ENCODE results near the gene EIF2B4. TPM values are rescaled to one million over a fixed set of nuclear protein-coding genes. Genes with fewer than 3 reads are reported as not detected.
"Not testable (repeated sequence)": the region's sequence is repeated elsewhere in the genome, so short reads cannot be mapped to it uniquely, and the experiment has no call there.

The EIF2B4 gene
- total RNA-seq, 1 experiment from 2014 or later = 31.2 TPM

- DNase-seq (ENCODE audit: extremely low read depth, low read depth) = no peak
Measured at GRCh38 chr2:27378096-27378808, 8.1 kb upstream of the EIF2B4 start.

GRCh38 chr2:27377618-27378095, 7.5 kb upstream of the EIF2B4 start:
- no peak for DNase-seq (ENCODE audit: extremely low read depth, low read depth)

- DNase-seq (ENCODE audit: extremely low read depth, low read depth) = no peak
Measured at GRCh38 chr2:27376866-27377617, 6.9 kb upstream of the EIF2B4 start.

- DNase-seq (ENCODE audit: extremely low read depth, low read depth) = no peak
Measured at GRCh38 chr2:27376151-27376865, 6.2 kb upstream of the EIF2B4 start.

GRCh38 chr2:27375513-27376099, 5.5 kb upstream of the EIF2B4 start:
- DNase-seq (ENCODE audit: extremely low read depth, low read depth) = no peak

GRCh38 chr2:27373567-27373966, 3.4 kb upstream of the EIF2B4 start:
- DNase-seq (ENCODE audit: extremely low read depth, low read depth) = no peak

- DNase-seq (ENCODE audit: extremely low read depth, low read depth) = no peak
Measured at GRCh38 chr2:27372937-27373336, 2.8 kb upstream of the EIF2B4 start.

- no peak for DNase-seq (ENCODE audit: extremely low read depth, low read depth)
Measured at GRCh38 chr2:27370816-27371620, 880 bp upstream of the EIF2B4 start.

- DNase-seq (ENCODE audit: extremely low read depth, low read depth) = peak; percentile 28
Measured at GRCh38 chr2:27369471-27370025, 590 bp downstream of the EIF2B4 start.

GRCh38 chr2:27363933-27364332, 6.2 kb downstream of the EIF2B4 start:
- no peak for DNase-seq (ENCODE audit: extremely low read depth, low read depth)

- DNase-seq (ENCODE audit: extremely low read depth, low read depth) = no peak
Measured at GRCh38 chr2:27362678-27363420, 7.3 kb downstream of the EIF2B4 start.

GRCh38 chr2:27356382-27357181, 13.6 kb downstream of the EIF2B4 start, which contains the start of gene GTF3C2:
Gene GTF3C2, minus strand, starts transcription at chr2:27356764. Its CDS starts 13,210 bp downstream, at chr2:27343554.
- DNase-seq (ENCODE audit: extremely low read depth, low read depth) = peak; percentile 97

- peak; percentile 26 for DNase-seq (ENCODE audit: extremely low read depth, low read depth)
Measured at GRCh38 chr2:27356056-27356381, 14.1 kb downstream of the EIF2B4 start.

- DNase-seq (ENCODE audit: extremely low read depth, low read depth) = no peak
Measured at GRCh38 chr2:27354597-27354927, 15.6 kb downstream of the EIF2B4 start.

- DNase-seq (ENCODE audit: extremely low read depth, low read depth) = no peak
Measured at GRCh38 chr2:27353762-27354596, 16.2 kb downstream of the EIF2B4 start.

GRCh38 chr2:27353386-27353761, 16.8 kb downstream of the EIF2B4 start:
- DNase-seq (ENCODE audit: extremely low read depth, low read depth) = not testable (repeated sequence)

GRCh38 chr2:27351802-27352598, 18.1 kb downstream of the EIF2B4 start:
- no peak for DNase-seq (ENCODE audit: extremely low read depth, low read depth)

Data from NCI-H460 (cell line).